ENCODE data around the gene TAC3. TPM values are rescaled to one million over a fixed set of nuclear protein-coding genes. Genes with fewer than 3 reads are reported as not detected.
"Not testable (repeated sequence)": the region's sequence is repeated elsewhere in the genome, so short reads cannot be mapped to it uniquely, and the experiment has no call there.

Gene TAC3
- not detected for total RNA-seq
- long read RNA-seq = 0 reads

GRCh38 chr12:57016348-57016747 is at the start of gene TAC3:
Gene TAC3, minus strand, starts transcription at chr12:57016529. Its CDS starts 732 bp downstream, at chr12:57015797.
- H3K36me3 ChIP-seq = no peaks in the 10 kb centered on the region
- no peaks in the 10 kb centered on the region for H3K4me1 ChIP-seq
- no peak within 1 kb of the TSS for H3K27ac ChIP-seq
- no peak within 1 kb of the TSS for H3K4me3 ChIP-seq
- TF ChIP-seq CTCF (IDR thresholded peaks at IDR 0.05) = no peak
- no peak for DNase-seq
- peak in 1 of 2 donors; percentile 27 for ATAC-seq
- intact Hi-C loops (cut with DNase I) = no loop called here
- H3K27me3 ChIP-seq (ENCODE audit: low read depth) = peaks cover 9% of the 10 kb centered on the region
- H3K9me3 ChIP-seq = no peaks in the 10 kb centered on the region

- H3K27ac ChIP-seq = no peak overlapping the region
- DNase-seq (no peak), ATAC-seq (peak in 1 of 2 donors; percentile 57)
- no peaks in the 10 kb centered on the region for H3K27me3 ChIP-seq (ENCODE audit: low read depth)
- H3K9me3 ChIP-seq = no peaks in the 10 kb centered on the region
- TF ChIP-seq CTCF (IDR thresholded peaks at IDR 0.05) = no peak
- peaks cover 28% of the 10 kb centered on the region for H3K36me3 ChIP-seq
- intact Hi-C loops (cut with DNase I) = no loop called here
- H3K4me1 ChIP-seq = peaks cover 14% of the 10 kb centered on the region
- H3K4me3 ChIP-seq = no peak overlapping the region
Observed at GRCh38 chr12:57063991-57064685, 47.8 kb upstream of the TAC3 start.

GRCh38 chr12:57058454-57058853 is 42.1 kb upstream of the TAC3 start:
- Histone ChIP-seq H3K9me3 (no peaks in the 10 kb centered on the region), H3K27me3 (ENCODE audit: low read depth) (no peaks in the 10 kb centered on the region), H3K4me1 (peaks cover 1% of the 10 kb centered on the region), H3K27ac (no peak overlapping the region), H3K4me3 (no peak overlapping the region), H3K36me3 (peaks cover 35% of the 10 kb centered on the region)
- DNase-seq = no peak
- intact Hi-C loops (cut with DNase I) = no loop called here
- ATAC-seq = no peak
- no peak for TF ChIP-seq CTCF (IDR thresholded peaks at IDR 0.05)

- peak overlapping the region; percentile 9 for H3K27ac ChIP-seq
- no peak for ATAC-seq
- no peak overlapping the region for H3K4me3 ChIP-seq
Observed at GRCh38 chr12:57057067-57057751, 40.9 kb upstream of the TAC3 start.

GRCh38 chr12:57055824-57056223 is 39.5 kb upstream of the TAC3 start:
- Histone ChIP-seq H3K4me1 (no peaks in the 10 kb centered on the region), H3K36me3 (peaks cover 35% of the 10 kb centered on the region), H3K27me3 (ENCODE audit: low read depth) (no peaks in the 10 kb centered on the region), H3K27ac (no peak overlapping the region), H3K4me3 (no peak overlapping the region), H3K9me3 (no peaks in the 10 kb centered on the region)
- ATAC-seq (no peak), DNase-seq (no peak)
- TF ChIP-seq CTCF (IDR thresholded peaks at IDR 0.05) = no peak
- intact Hi-C loops (cut with DNase I) = no loop called here

More at GRCh38 chr12:57057067-57057751, 40.9 kb upstream of the TAC3 start:
- H3K4me1 ChIP-seq = no peaks in the 10 kb centered on the region
- H3K27me3 ChIP-seq (ENCODE audit: low read depth) = no peaks in the 10 kb centered on the region
- no peak for DNase-seq
- peaks cover 35% of the 10 kb centered on the region for H3K36me3 ChIP-seq
- no peaks in the 10 kb centered on the region for H3K9me3 ChIP-seq
- intact Hi-C loops (cut with DNase I) = no loop called here
- TF ChIP-seq CTCF (IDR thresholded peaks at IDR 0.05) = no peak

GRCh38 chr12:57053901-57054300 is 37.6 kb upstream of the TAC3 start:
- peaks cover 16% of the 10 kb centered on the region for H3K36me3 ChIP-seq
- H3K9me3 ChIP-seq; H3K27ac ChIP-seq; DNase-seq; H3K4me3 ChIP-seq; H3K4me1 ChIP-seq; H3K27me3 ChIP-seq (ENCODE audit: low read depth); ATAC-seq; intact Hi-C loops (cut with DNase I): not testable (repeated sequence)

GRCh38 chr12:57053146-57053545 is 36.8 kb upstream of the TAC3 start:
- H3K27me3 ChIP-seq (ENCODE audit: low read depth); ATAC-seq; H3K36me3 ChIP-seq; H3K9me3 ChIP-seq; H3K4me3 ChIP-seq; H3K27ac ChIP-seq; intact Hi-C loops (cut with DNase I); DNase-seq; H3K4me1 ChIP-seq: not testable (repeated sequence)

Measured in lower lobe of right lung (tissue), 2 donors.